ENCODE data around the gene CCT5.
"Not testable (repeated sequence)": the region's sequence is repeated elsewhere in the genome, so short reads cannot be mapped to it uniquely, and the experiment has no call there.

The CCT5 gene

DNA sequence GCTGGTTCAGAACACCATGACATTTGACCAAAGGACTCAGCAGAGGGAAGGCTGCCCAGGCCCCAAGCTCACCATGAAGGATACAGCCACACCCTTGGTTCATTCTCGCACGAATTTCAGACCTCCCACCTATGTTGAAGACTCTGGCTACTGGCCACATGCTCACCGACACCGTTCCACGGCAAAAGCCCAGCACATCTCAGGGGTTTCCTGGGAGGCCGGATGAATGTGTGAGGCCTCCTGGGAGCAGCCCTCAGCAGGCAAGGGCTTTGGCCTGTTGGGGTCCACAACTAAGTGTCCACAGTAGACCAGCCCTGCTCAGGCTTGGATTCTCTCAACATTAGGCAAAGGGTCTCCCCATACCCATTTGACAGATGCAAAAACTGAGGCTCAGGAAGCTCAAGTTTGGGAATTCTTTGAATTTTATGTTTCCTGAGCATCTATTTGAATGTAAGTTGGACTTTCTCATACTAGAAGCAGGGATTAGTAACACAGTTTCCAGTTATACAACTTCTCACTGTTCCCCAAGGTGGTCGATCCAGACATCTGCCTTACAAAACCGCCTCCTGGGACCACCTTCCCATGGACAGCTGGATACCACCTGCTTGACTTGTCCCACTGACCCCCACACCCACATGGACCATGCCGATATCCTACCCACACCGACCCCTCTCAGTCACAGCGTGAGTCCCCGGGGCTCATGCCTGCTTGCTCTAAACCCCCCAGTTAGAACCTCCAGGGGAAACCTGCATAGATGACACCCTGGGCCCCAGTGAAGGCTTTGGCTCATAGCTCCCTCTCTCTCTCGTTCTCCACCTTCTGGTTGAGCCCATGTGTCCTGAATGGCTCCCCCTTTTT, 27.9 kb downstream of the CCT5 start:
- Histone ChIP-seq H3K4me3 (ENCODE audit: low read depth in 1 of 2, low read length in 1 of 2) (no peak overlapping the region), H3K9me3 (no peaks in the 10 kb centered on the region), H3K27me3 (no peaks in the 10 kb centered on the region), H3K36me3 (no peaks in the 10 kb centered on the region), H3K27ac (no peak overlapping the region), H3K4me1 (ENCODE audit: control insufficient read depth in 1 of 2, insufficient read depth in 1 of 2, low read depth in 1 of 2, low read length in 1 of 2) (peaks cover 4% of the 10 kb centered on the region in 2 experiments)
- no peak for TF ChIP-seq CTCF (IDR thresholded peaks at IDR 0.05)

- TF ChIP-seq CTCF (IDR thresholded peaks at IDR 0.05): no peak
- Histone ChIP-seq H3K4me1 (ENCODE audit: control insufficient read depth in 1 of 2, insufficient read depth in 1 of 2, low read depth in 1 of 2, low read length in 1 of 2) (peaks cover 4% of the 10 kb centered on the region in 2 experiments), H3K4me3 (ENCODE audit: low read depth in 1 of 2, low read length in 1 of 2) (no peak overlapping the region), H3K36me3 (no peaks in the 10 kb centered on the region), H3K27me3 (no peaks in the 10 kb centered on the region), H3K27ac (no peak overlapping the region), H3K9me3 (no peaks in the 10 kb centered on the region)
These were observed 28.7 kb downstream of the CCT5 start for GRCh38 chr5:10278658-10279279.

DNA sequence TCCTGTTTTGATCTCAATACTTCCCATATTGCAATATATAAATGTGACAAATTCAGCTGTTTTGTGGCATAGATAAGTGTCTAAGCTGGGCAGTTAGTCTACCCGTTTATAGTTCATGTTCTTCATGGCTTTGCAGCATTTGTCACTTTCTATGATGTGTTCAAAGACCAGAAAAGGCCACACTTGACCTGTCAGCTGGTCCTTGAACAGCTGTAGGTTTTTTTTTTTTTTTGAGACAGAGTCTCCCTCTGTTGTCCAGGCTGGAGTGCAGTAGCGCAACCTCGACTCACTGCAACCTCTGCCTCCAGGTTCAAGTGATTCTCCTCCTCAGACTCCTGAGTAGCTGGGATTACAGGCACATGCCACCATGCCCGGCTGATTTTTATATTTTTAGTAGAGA, 29.2 kb downstream of the CCT5 start:
- Histone ChIP-seq H3K4me1 (ENCODE audit: control insufficient read depth in 1 of 2, insufficient read depth in 1 of 2, low read depth in 1 of 2, low read length in 1 of 2) (peaks cover 4 to 9% of the 10 kb centered on the region in 2 experiments), H3K9me3 (no peaks in the 10 kb centered on the region), H3K4me3 (ENCODE audit: low read depth in 1 of 2, low read length in 1 of 2) (no peak overlapping the region), H3K36me3 (no peaks in the 10 kb centered on the region), H3K27ac (no peak overlapping the region), H3K27me3 (no peaks in the 10 kb centered on the region)
- TF ChIP-seq CTCF (IDR thresholded peaks at IDR 0.05): no peak

DNA sequence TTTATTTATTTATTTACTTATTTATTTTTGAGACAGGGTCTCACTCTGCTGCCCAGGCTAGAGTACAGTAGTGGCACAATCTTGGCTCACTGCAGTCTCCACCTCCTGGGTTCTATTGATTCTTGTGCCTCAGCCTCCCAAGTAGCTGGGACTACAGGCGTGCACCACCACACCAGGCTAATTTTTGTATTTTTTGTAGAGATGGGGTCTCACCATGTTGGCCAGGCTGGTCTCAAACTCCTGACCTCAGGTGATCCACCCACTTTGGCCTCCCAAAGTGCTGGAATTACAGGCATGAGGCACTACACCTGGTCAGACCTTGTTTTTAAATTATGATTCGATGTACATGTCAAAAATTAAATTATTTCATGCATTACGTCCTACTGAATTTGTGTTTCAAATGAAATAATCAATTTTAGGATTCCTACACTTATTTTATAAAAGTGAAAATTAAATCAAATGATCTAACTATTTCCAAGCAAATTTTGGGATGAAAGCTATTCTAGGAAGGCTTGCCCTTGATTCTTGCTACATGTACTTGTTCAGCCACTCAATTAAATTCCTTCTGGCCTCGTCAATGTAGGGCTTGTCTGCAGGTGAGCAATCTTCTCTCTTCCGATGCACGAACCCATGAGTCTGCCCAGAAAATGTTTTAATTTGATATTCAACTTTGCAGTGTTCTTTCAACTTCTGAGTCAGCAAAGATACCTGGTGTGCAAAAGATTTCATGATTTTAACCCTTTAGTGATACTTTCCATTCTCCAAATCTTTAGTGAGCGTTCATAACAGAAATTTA, 30.0 kb downstream of the CCT5 start:
- H3K27me3 ChIP-seq: no peaks in the 10 kb centered on the region
- TF ChIP-seq CTCF (IDR thresholded peaks at IDR 0.05): no peak
- H3K4me3 ChIP-seq (ENCODE audit: low read depth in 1 of 2, low read length in 1 of 2): no peak overlapping the region
- peaks cover 4 to 9% of the 10 kb centered on the region in 2 experiments for H3K4me1 ChIP-seq (ENCODE audit: control insufficient read depth in 1 of 2, insufficient read depth in 1 of 2, low read depth in 1 of 2, low read length in 1 of 2)
- no peaks in the 10 kb centered on the region for H3K9me3 ChIP-seq
- no peaks in the 10 kb centered on the region for H3K36me3 ChIP-seq
- no peak overlapping the region for H3K27ac ChIP-seq

GRCh38 chr5:10283927-10284635, 34.0 kb downstream of the CCT5 start:
- peak; percentile 91 for TF ChIP-seq CTCF (IDR thresholded peaks at IDR 0.05)
- Histone ChIP-seq H3K27me3 (no peaks in the 10 kb centered on the region), H3K4me1 (ENCODE audit: control insufficient read depth in 1 of 2, insufficient read depth in 1 of 2, low read depth in 1 of 2, low read length in 1 of 2) (peaks cover 0 to 5% of the 10 kb centered on the region in 2 experiments), H3K9me3 (no peaks in the 10 kb centered on the region), H3K27ac (no peak overlapping the region), H3K4me3 (ENCODE audit: low read depth in 1 of 2, low read length in 1 of 2) (no peak overlapping the region), H3K36me3 (no peaks in the 10 kb centered on the region)

- not testable (repeated sequence) for H3K27ac ChIP-seq; H3K9me3 ChIP-seq; H3K4me3 ChIP-seq (ENCODE audit: low read depth in 1 of 2, low read length in 1 of 2); H3K27me3 ChIP-seq; H3K4me1 ChIP-seq (ENCODE audit: control insufficient read depth in 1 of 2, insufficient read depth in 1 of 2, low read depth in 1 of 2, low read length in 1 of 2); H3K36me3 ChIP-seq
These were observed 35.3 kb downstream of the CCT5 start for GRCh38 chr5:10285362-10285761.
